Parathyroid adenoma (tissue), 2 donors: Measurements from ENCODE around the gene TMCC1.
A peak's percentile ranks its signal among the peaks of the same experiment; 100 is the strongest.

Experiments used
- H2AFZ ChIP-seq: fragments of 300-600 bp; sonication (generic); one replicate; pipeline ENCODE4 v1.7.0; 2017; ENCODE audit warnings: antibody characterized with exemption, mild to moderate bottlenecking
- H3K27ac ChIP-seq: fragments of 300-600 bp; sonication (generic); one replicate; pipeline ENCODE4 v1.7.0; 2017
- H3K27me3 ChIP-seq: fragments of 300-600 bp; sonication (generic); one replicate; pipeline ENCODE4 v1.7.0; 2017; ENCODE audit warnings: low read length; ENCODE audit not compliant: control insufficient read depth, insufficient read depth
- H3K36me3 ChIP-seq: fragments of 300-600 bp; sonication (generic); one replicate; pipeline ENCODE4 v1.7.0; 2017; ENCODE audit warnings: low read length; ENCODE audit not compliant: control insufficient read depth, insufficient read depth
- H3K4me1 ChIP-seq: fragments of 300-600 bp; sonication (generic); one replicate; pipeline ENCODE4 v1.7.0; 2017; ENCODE audit warnings: control low read depth
- H3K4me2 ChIP-seq: fragments of 300-600 bp; sonication (generic); one replicate; pipeline ENCODE4 v1.7.0; 2017; ENCODE audit warnings: low read length
- H3K4me3 ChIP-seq: fragments of 300-600 bp; sonication (generic); one replicate; pipeline ENCODE4 v1.7.0; 2017; ENCODE audit warnings: low read depth, low read length
- H3K79me2 ChIP-seq: fragments of 300-600 bp; sonication (generic); one replicate; pipeline ENCODE4 v1.7.0; 2017; ENCODE audit warnings: control low read depth
- H3K9ac ChIP-seq: fragments of 300-600 bp; sonication (generic); one replicate; pipeline ENCODE4 v1.7.0; 2017; ENCODE audit warnings: mild to moderate bottlenecking
- H3K9me3 ChIP-seq: fragments of 300-600 bp; sonication (generic); one replicate; pipeline ENCODE4 v1.7.0; 2017; ENCODE audit warnings: low read length; ENCODE audit not compliant: control insufficient read depth
- TF ChIP-seq, protein P1 (sequence below): fragments of 300-600 bp; sonication (generic); IDR thresholded peaks from one replicate; pipeline ENCODE4 v1.7.0; 2017; ENCODE audit warnings: antibody characterized with exemption, mild to moderate bottlenecking
- donor health status: primary hyperparathyroidism.

The TMCC1 gene

GRCh38 chr3:129632056-129632455 is 261.5 kb downstream of the TMCC1 start:
- Histone ChIP-seq H3K9me3 (no peaks in the 10 kb centered on the region), H3K79me2 (no peaks in the 10 kb centered on the region), H3K9ac (no peak overlapping the region), H3K4me1 (no peaks in the 10 kb centered on the region), H2AFZ (no peak overlapping the region), H3K27ac (no peak overlapping the region), H3K36me3 (no peaks in the 10 kb centered on the region), H3K27me3 (no peaks in the 10 kb centered on the region), H3K4me2 (no peak overlapping the region), H3K4me3 (no peak overlapping the region)
- TF ChIP-seq, protein P1, sequence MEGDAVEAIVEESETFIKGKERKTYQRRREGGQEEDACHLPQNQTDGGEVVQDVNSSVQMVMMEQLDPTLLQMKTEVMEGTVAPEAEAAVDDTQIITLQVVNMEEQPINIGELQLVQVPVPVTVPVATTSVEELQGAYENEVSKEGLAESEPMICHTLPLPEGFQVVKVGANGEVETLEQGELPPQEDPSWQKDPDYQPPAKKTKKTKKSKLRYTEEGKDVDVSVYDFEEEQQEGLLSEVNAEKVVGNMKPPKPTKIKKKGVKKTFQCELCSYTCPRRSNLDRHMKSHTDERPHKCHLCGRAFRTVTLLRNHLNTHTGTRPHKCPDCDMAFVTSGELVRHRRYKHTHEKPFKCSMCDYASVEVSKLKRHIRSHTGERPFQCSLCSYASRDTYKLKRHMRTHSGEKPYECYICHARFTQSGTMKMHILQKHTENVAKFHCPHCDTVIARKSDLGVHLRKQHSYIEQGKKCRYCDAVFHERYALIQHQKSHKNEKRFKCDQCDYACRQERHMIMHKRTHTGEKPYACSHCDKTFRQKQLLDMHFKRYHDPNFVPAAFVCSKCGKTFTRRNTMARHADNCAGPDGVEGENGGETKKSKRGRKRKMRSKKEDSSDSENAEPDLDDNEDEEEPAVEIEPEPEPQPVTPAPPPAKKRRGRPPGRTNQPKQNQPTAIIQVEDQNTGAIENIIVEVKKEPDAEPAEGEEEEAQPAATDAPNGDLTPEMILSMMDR = no peak

- H3K36me3 ChIP-seq = no peaks in the 10 kb centered on the region
- H3K27ac ChIP-seq = no peak overlapping the region
- H3K27me3 ChIP-seq = no peaks in the 10 kb centered on the region
- H3K9me3 ChIP-seq = no peaks in the 10 kb centered on the region
- no peak overlapping the region for H2AFZ ChIP-seq
- TF ChIP-seq, protein P1 = no peak
- H3K79me2 ChIP-seq = no peaks in the 10 kb centered on the region
- no peak overlapping the region for H3K9ac ChIP-seq
- H3K4me1 ChIP-seq = peaks cover 6% of the 10 kb centered on the region
- H3K4me3 ChIP-seq = no peak overlapping the region
- H3K4me2 ChIP-seq = no peak overlapping the region
Observed at GRCh38 chr3:129629011-129629410, 264.5 kb downstream of the TMCC1 start.

DNA sequence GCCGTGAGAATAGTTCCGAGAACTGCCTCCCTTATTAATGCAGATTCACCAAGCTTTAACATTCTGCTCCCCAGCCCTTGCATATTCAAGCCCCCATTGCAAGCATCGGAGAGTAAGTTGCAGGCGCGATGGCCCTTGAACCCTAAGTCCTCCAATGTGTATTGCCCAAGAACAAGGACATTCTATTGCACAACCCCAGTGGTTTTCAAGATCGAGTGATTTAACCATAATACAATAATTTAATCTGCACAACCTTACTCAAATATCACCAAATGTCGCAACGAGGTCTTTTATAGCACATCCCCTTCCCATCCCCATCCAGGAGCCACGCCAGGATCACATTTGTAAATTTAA is 265.4 kb downstream of the TMCC1 start:
- peak overlapping the region; percentile 70 for H3K4me2 ChIP-seq
- no peak overlapping the region for H3K4me3 ChIP-seq
- H3K27ac ChIP-seq = no peak overlapping the region
- H3K4me1 ChIP-seq = peaks cover 6% of the 10 kb centered on the region
- H3K27me3 ChIP-seq = no peaks in the 10 kb centered on the region
- no peaks in the 10 kb centered on the region for H3K36me3 ChIP-seq
- H2AFZ ChIP-seq = peak overlapping the region; percentile 95
- TF ChIP-seq, protein P1 = no peak
- no peaks in the 10 kb centered on the region for H3K9me3 ChIP-seq
- H3K9ac ChIP-seq = no peak overlapping the region
- no peaks in the 10 kb centered on the region for H3K79me2 ChIP-seq

DNA sequence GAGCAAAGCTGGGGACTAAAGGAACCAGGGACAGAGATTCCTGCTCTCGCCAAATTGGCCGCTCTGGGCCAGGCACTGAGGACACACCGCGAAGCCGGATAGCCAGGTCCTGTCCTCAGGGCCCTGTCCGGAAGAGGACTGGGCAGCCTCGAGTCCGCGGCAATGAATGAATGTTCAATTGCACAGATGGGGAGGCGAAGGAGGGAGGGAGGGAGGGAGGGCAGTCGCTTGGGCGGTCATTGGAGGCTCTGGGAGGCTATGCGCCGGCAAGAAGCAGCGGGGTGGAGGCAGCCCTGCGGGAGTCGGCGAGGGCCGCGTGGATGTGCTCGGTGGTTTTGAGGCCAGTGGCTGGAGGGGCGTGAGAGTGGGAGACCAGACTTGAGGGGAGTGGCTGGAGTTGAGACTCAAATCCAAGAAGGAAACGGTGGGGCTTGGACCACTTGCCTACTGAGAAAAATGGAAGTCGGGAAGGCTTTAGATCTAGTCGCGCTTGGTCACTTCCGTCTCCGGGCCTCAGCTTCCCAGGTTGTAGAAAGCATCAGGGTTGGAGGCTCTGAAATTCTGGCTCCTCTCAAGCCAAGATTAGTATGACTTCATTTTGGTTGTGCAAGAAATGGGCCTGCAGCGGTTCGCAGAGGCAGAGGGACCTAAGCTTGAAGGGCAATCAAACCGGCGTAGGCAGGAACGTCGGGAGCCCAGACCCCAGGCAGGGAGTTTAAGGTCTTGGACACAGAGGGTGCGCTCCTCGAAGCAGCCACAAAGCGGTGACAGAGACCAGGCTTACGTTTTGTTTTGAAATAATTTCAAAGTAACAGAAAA is 266.0 kb downstream of the TMCC1 start:
- TF ChIP-seq, protein P1 = peak; percentile 51
- H3K9ac ChIP-seq = peak overlapping the region; percentile 58
- H3K27me3 ChIP-seq = no peaks in the 10 kb centered on the region
- no peaks in the 10 kb centered on the region for H3K9me3 ChIP-seq
- peak overlapping the region; percentile 95 for H2AFZ ChIP-seq
- H3K36me3 ChIP-seq = no peaks in the 10 kb centered on the region
- peak overlapping the region; percentile 73 for H3K27ac ChIP-seq
- peak overlapping the region; percentile 46 for H3K4me3 ChIP-seq
- peaks cover 6% of the 10 kb centered on the region for H3K4me1 ChIP-seq
- no peaks in the 10 kb centered on the region for H3K79me2 ChIP-seq
- peak overlapping the region; percentile 70 for H3K4me2 ChIP-seq
